Tibial artery (tissue), 4 donors: ENCODE measurements around the gene MROH7.

Experiments
- DNase-seq, 2 donors: peaks; one replicate each; pipeline ENCODE4 v3.0.0-alpha.2; 2019
- H3K27ac ChIP-seq, 2 donors: fragments of 200-600 bp; sonication (generic) in 1 of 2; 1 replicate in 1 of 2; 2 replicates in 1 of 2; pipeline ENCODE4 v1.5.1; 2018 to 2019; ENCODE audit warnings: mild to moderate bottlenecking in 1 of 2
- H3K27me3 ChIP-seq, 2 donors: fragments of 200-600 bp; sonication (generic) in 1 of 2; one replicate each; pipeline versions ENCODE4 v1.5.1 to v1.6.0; 2016 to 2019
- H3K36me3 ChIP-seq, 3 donors: fragments of 200-600 bp; sonication (generic) in 2 of 3; one replicate each; pipeline ENCODE4 v1.5.1; 2016 to 2019; ENCODE audit warnings: mild to moderate bottlenecking in 2 of 3
- H3K4me1 ChIP-seq, 4 donors: fragments of 200-600 bp; sonication (generic) in 2 of 4; 1 replicate in 3 of 4; 2 replicates in 1 of 4; pipeline ENCODE4 v1.5.1; 2016 to 2019
- H3K4me3 ChIP-seq, 2 donors: fragments of 200-600 bp; sonication (generic) in 1 of 2; 1 replicate in 1 of 2; 2 replicates in 1 of 2; pipeline ENCODE4 v1.5.1; 2018 to 2019; ENCODE audit warnings: mild to moderate bottlenecking in 2 of 2
- H3K9me3 ChIP-seq, 3 donors: fragments of 200-600 bp; sonication (generic) in 1 of 3; one replicate each; pipeline ENCODE4 v1.5.1; 2016 to 2019
- intact Hi-C: fragments of 100-400 bp; cut with DNase I; formaldehyde crosslinking; loops from one replicate; pipeline ENCODE4 v1.15.0; 2023; ENCODE audit warnings: low total_unique reads
- TF ChIP-seq, protein P1 (sequence below), 2 experiments: fragments of 200-600 bp in 1 of 2; fragments of 450-650 bp in 1 of 2; IDR thresholded peaks; one replicate each; pipeline ENCODE4 v1.5.1; 2017 to 2019; ENCODE audit warnings: antibody characterized with exemption in 2 of 2, mild to moderate bottlenecking in 1 of 2, moderate library complexity in 1 of 2

The MROH7 gene

DNA sequence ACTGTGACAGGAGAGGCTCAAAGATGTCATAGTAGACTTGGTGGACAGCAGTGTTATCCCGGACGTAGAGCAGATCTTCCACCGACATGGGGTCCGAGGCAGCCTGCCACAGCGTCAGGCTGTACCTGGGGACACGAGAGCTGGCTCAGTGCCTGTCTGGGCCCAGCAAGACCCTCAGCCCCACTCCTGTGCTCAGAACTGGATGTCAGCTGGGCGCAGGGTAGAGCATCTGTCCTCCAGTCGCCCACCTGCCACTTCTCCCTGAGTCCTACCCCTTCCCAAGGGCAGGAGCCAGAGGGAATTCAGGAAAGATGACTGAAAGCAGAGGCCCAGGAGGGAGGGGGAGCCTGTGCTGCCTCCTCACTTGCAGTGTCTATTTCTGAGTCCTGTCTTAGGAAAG, 30.0 kb upstream of the MROH7 start:
- intact Hi-C loops: no loop called here
- H3K4me3 ChIP-seq: no peak overlapping the region
- DNase-seq: no peak
- peaks cover 15 to 41% (median 16%) of the 10 kb centered on the region in 3 donors for H3K36me3 ChIP-seq
- no peak overlapping the region for H3K27ac ChIP-seq
- no peaks in the 10 kb centered on the region for H3K27me3 ChIP-seq
- TF ChIP-seq, protein P1, sequence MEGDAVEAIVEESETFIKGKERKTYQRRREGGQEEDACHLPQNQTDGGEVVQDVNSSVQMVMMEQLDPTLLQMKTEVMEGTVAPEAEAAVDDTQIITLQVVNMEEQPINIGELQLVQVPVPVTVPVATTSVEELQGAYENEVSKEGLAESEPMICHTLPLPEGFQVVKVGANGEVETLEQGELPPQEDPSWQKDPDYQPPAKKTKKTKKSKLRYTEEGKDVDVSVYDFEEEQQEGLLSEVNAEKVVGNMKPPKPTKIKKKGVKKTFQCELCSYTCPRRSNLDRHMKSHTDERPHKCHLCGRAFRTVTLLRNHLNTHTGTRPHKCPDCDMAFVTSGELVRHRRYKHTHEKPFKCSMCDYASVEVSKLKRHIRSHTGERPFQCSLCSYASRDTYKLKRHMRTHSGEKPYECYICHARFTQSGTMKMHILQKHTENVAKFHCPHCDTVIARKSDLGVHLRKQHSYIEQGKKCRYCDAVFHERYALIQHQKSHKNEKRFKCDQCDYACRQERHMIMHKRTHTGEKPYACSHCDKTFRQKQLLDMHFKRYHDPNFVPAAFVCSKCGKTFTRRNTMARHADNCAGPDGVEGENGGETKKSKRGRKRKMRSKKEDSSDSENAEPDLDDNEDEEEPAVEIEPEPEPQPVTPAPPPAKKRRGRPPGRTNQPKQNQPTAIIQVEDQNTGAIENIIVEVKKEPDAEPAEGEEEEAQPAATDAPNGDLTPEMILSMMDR (IDR thresholded peaks at IDR 0.05): no peak
- peaks cover 0 to 18% (median 7%) of the 10 kb centered on the region in 4 donors for H3K4me1 ChIP-seq
- no peaks in the 10 kb centered on the region for H3K9me3 ChIP-seq

DNA sequence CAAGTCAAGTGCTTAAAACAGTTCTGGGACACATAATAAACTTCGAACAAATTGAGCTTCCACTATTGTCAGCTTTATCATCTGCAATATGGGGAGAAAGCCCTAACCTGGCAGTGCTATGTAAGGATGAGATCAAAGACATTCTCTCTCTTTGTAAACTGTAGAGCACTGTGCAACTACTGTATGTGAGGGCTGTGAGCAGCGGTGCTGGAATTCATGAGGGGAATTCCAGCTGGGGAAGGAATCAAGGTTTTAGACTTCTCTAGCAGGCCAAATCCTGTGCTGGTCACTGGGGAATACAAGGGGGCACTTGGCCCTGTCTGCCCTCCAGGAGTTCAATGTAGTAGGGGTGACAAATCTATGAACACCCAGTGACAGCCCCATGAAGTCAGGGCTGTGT, 27.6 kb upstream of the MROH7 start:
- Histone ChIP-seq H3K9me3 (no peaks in the 10 kb centered on the region), H3K4me3 (no peak overlapping the region), H3K27me3 (no peaks in the 10 kb centered on the region), H3K36me3 (peaks cover 0 to 17% (median 4%) of the 10 kb centered on the region in 3 donors), H3K4me1 (peaks cover 0 to 16% (median 6%) of the 10 kb centered on the region in 4 donors), H3K27ac (no peak overlapping the region)
- TF ChIP-seq, protein P1 (IDR thresholded peaks at IDR 0.05): no peak
- no peak for DNase-seq
- intact Hi-C loops: no loop called here

DNA sequence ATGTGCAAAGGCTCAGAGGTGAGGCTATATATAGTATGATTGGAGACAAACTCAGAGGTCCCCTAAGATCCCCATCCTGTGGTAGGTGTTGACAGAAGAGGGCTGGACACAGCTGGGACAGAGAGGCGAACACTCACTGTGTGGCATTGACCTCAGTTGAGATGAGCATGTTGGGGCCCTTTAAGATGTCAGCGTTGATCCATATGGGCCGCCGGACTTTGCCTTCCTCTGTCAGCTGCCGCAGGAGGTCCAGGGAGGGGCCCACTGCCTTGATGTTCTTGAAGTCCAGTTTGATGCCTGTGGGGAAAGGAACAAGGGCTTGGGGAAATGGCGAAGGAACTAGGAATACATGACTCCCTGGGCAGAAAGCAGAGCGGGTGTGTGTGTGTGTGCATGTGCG, 27.0 kb upstream of the MROH7 start:
- TF ChIP-seq, protein P1 (IDR thresholded peaks at IDR 0.05): no peak
- DNase-seq: no peak
- Histone ChIP-seq H3K36me3 (peaks cover 0 to 11% (median 0%) of the 10 kb centered on the region in 3 donors), H3K27me3 (no peaks in the 10 kb centered on the region), H3K4me3 (no peak overlapping the region), H3K4me1 (peaks cover 0 to 11% (median 2%) of the 10 kb centered on the region in 4 donors), H3K9me3 (no peaks in the 10 kb centered on the region), H3K27ac (no peak overlapping the region)
- intact Hi-C loops: no loop called here

DNA sequence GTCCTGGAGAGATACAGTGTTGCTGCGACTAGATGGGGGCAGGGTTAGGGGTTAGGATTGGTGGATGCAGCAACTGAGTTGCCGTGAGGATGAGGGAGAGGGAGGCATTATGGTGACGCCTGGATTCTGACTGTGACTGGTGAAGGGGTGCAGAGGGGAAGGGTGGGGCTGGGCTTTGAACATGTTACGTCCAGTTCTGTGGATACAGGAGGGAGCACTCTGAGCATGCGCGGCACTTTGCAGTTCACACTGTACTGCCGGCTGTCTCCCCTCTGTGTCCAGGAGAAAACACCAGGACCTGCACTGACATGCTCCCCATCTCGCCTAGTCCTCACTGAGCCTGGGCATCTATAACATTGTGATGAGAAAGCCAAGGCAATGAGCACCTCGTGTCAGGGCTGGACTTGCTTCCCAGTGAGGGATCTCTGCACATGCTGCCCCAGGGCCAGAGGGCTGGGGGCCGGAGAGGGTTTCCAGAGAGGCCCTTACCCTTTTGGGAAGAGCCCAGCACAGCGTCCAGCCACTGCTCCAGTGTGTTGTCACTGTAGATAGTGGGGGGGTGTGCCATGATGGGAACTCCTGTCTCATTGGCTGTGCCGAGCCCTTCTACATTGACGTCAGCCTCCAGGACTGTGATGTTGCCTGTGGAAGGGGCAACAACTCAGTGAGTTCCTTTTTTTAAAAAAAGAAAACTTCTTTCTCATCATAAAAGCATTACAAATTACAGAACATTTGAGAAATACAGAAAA, 25.9 kb upstream of the MROH7 start:
- Histone ChIP-seq H3K36me3 (peaks cover 0 to under 1% (median 0%) of the 10 kb centered on the region in 3 donors), H3K4me1 (peaks cover 0 to 11% (median 0%) of the 10 kb centered on the region in 4 donors), H3K9me3 (no peaks in the 10 kb centered on the region), H3K27me3 (no peaks in the 10 kb centered on the region), H3K27ac (no peak overlapping the region), H3K4me3 (no peak overlapping the region)
- no peak for DNase-seq
- intact Hi-C loops: no loop called here
- TF ChIP-seq, protein P1 (IDR thresholded peaks at IDR 0.05): no peak

DNA sequence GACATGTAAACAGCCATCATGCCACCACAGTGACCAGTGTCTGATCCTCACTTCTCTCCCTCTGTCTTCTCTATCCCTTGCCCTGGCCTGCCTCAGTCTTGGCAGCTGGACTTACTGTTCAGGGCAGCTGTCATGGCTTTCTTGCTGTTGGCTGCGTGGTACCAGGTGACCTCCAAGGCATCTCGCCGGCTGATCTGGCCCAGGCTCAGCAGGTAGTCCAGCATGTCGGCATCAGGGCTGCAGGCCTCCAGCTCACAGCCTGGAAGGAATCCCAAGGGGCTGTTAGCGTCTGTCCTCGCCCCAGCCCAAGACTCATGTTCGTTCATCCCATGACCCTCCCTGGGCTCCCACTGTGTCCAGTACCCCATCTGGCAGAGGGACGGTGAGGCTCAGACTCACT, 21.8 kb upstream of the MROH7 start:
- TF ChIP-seq, protein P1 (IDR thresholded peaks at IDR 0.05): no peak
- H3K4me1 ChIP-seq: no peaks in the 10 kb centered on the region
- DNase-seq: no peak
- H3K36me3 ChIP-seq: no peaks in the 10 kb centered on the region
- H3K9me3 ChIP-seq: no peaks in the 10 kb centered on the region
- intact Hi-C loops: no loop called here
- H3K27ac ChIP-seq: no peak overlapping the region
- no peak overlapping the region for H3K4me3 ChIP-seq
- no peaks in the 10 kb centered on the region for H3K27me3 ChIP-seq
